H9 (cell line): ENCODE data around the gene FCRL6. TPM values are rescaled to one million over a fixed set of nuclear protein-coding genes. Genes with fewer than 3 reads are reported as not detected.

Experiments
- DNase-seq: peaks from one replicate; pipeline ENCODE4 v3.0.0-alpha.2; 2017
- H2AFZ ChIP-seq: one replicate; pipeline ENCODE4 v1.6.1; 2013; ENCODE audit warnings: mild to moderate bottlenecking, low read length, control low read depth, moderate library complexity
- H2AK5ac ChIP-seq: 2 replicates; pipeline ENCODE4 v1.6.1; 2013; ENCODE audit warnings: low read length, control low read depth, mixed read lengths; ENCODE audit not compliant: insufficient read length
- H2BK120ac ChIP-seq: one replicate; pipeline ENCODE4 v1.6.1; 2013; ENCODE audit warnings: low read depth, mild to moderate bottlenecking, low read length, control low read depth, inconsistent platforms; ENCODE audit not compliant: poor library complexity, severe bottlenecking
- H2BK12ac ChIP-seq: 2 replicates; pipeline ENCODE4 v1.6.1; 2013; ENCODE audit warnings: low read length, control low read depth, mixed read lengths, low read depth; ENCODE audit not compliant: insufficient read length
- H2BK15ac ChIP-seq: 2 replicates; pipeline ENCODE4 v1.6.1; 2013; ENCODE audit warnings: low read depth, low read length, control low read depth
- H2BK20ac ChIP-seq: one replicate; pipeline ENCODE4 v1.6.1; 2013; ENCODE audit warnings: low read depth, mild to moderate bottlenecking, low read length, control low read depth, inconsistent platforms; ENCODE audit not compliant: poor library complexity, severe bottlenecking
- H2BK5ac ChIP-seq: 2 replicates; pipeline ENCODE4 v1.6.1; 2013; ENCODE audit warnings: low read length, control low read depth, mixed read lengths; ENCODE audit not compliant: insufficient read length
- H3K14ac ChIP-seq: 2 replicates; pipeline ENCODE4 v1.6.1; 2013; ENCODE audit warnings: low read length, control low read depth; ENCODE audit not compliant: insufficient read depth
- H3K18ac ChIP-seq: 2 replicates; pipeline ENCODE4 v1.6.1; 2013; ENCODE audit warnings: low read depth, mild to moderate bottlenecking, mixed read lengths, low read length, control low read depth; ENCODE audit not compliant: insufficient read length
- H3K23ac ChIP-seq: 2 replicates; pipeline ENCODE4 v1.6.1; 2013; ENCODE audit warnings: low read length, control low read depth, mixed read lengths, low read depth; ENCODE audit not compliant: insufficient read length
- H3K23me2 ChIP-seq: 2 replicates; pipeline ENCODE4 v1.6.1; 2013; ENCODE audit warnings: low read depth, mild to moderate bottlenecking, mixed read lengths, low read length, control low read depth; ENCODE audit not compliant: insufficient read length, poor library complexity, severe bottlenecking
- H3K27ac ChIP-seq: 2 replicates; pipeline ENCODE4 v1.5.1; 2013; ENCODE audit warnings: low read length, control low read depth, mixed read lengths, low read depth; ENCODE audit not compliant: insufficient read length
- H3K27me3 ChIP-seq: 2 replicates; pipeline ENCODE4 v1.6.1; 2013; ENCODE audit warnings: low read length, control low read depth, inconsistent platforms; ENCODE audit not compliant: insufficient read depth
- H3K4ac ChIP-seq: 2 replicates; pipeline ENCODE4 v1.6.1; 2013; ENCODE audit warnings: low read depth, mild to moderate bottlenecking, control low read depth, inconsistent platforms, low read length, moderate library complexity
- H3K4me1 ChIP-seq: 2 replicates; pipeline ENCODE4 v1.6.1; 2013; ENCODE audit warnings: low read length, control low read depth, inconsistent platforms; ENCODE audit not compliant: insufficient read depth
- H3K4me2 ChIP-seq: 2 replicates; pipeline ENCODE4 v1.6.1; 2013; ENCODE audit warnings: low read length, control low read depth, mixed read lengths; ENCODE audit not compliant: insufficient read length, insufficient read depth
- H3K56ac ChIP-seq: 2 replicates; pipeline ENCODE4 v1.6.1; 2013; ENCODE audit warnings: low read depth, mild to moderate bottlenecking, mixed read lengths, low read length, control low read depth; ENCODE audit not compliant: insufficient read length
- H3K79me1 ChIP-seq: 2 replicates; pipeline ENCODE4 v1.6.1; 2013; ENCODE audit warnings: low read depth, mild to moderate bottlenecking, moderate library complexity, low read length, control low read depth, inconsistent platforms; ENCODE audit not compliant: insufficient read depth, poor library complexity, severe bottlenecking
- H3K79me2 ChIP-seq: 2 replicates; pipeline ENCODE4 v1.6.1; 2013; ENCODE audit warnings: low read length, control low read depth, inconsistent platforms; ENCODE audit not compliant: insufficient read depth
- H3K9ac ChIP-seq: 2 replicates; pipeline ENCODE4 v1.6.1; 2013; ENCODE audit warnings: low read length, control low read depth, mixed read lengths; ENCODE audit not compliant: insufficient read length; ENCODE audit errors: extremely low read depth
- H3K9me3 ChIP-seq: one replicate; pipeline ENCODE4 v1.6.1; 2013; ENCODE audit warnings: low read depth, low read length, inconsistent platforms; ENCODE audit not compliant: control insufficient read depth
- H3T11ph ChIP-seq: one replicate; pipeline ENCODE4 v1.6.1; 2013; ENCODE audit warnings: mild to moderate bottlenecking, low read length, control low read depth, inconsistent platforms
- H4K20me1 ChIP-seq: one replicate; pipeline ENCODE4 v1.6.1; 2013; ENCODE audit not compliant: control insufficient read depth, insufficient read length, insufficient read depth
- H4K5ac ChIP-seq: 2 replicates; pipeline ENCODE4 v1.6.1; 2013; ENCODE audit warnings: low read depth, mild to moderate bottlenecking, mixed read lengths, low read length, control low read depth; ENCODE audit not compliant: insufficient read length
- H4K8ac ChIP-seq: replicated peaks from 2 replicates; pipeline ENCODE4 v1.6.1; 2013; ENCODE audit warnings: low read length, control low read depth, mixed read lengths, low read depth; ENCODE audit not compliant: insufficient read length
- H4K91ac ChIP-seq: 2 replicates; pipeline ENCODE4 v1.6.1; 2013; ENCODE audit warnings: low read depth, mild to moderate bottlenecking, moderate library complexity, mixed read lengths, low read length, control low read depth; ENCODE audit not compliant: insufficient read length
- H3K27ac Mint-ChIP-seq, 3 experiments: 2 replicates in 2 of 3; 3 replicates in 1 of 3; pipeline ENCODE4 v1.8.0; 2020 to 2021; ENCODE audit warnings: mixed read lengths in 3 of 3, mild to moderate bottlenecking in 1 of 3, moderate library complexity in 1 of 3
- H3K27me3 Mint-ChIP-seq: 2 replicates; pipeline ENCODE4 v1.8.0; 2021; ENCODE audit warnings: low read depth, mild to moderate bottlenecking, moderate library complexity, mixed read lengths
- H3K36me3 Mint-ChIP-seq, 3 experiments: 2 replicates in 2 of 3; 3 replicates in 1 of 3; pipeline ENCODE4 v1.8.0; 2020 to 2021; ENCODE audit warnings: low read depth in 3 of 3, mixed read lengths in 3 of 3; ENCODE audit not compliant: insufficient read depth in 1 of 3
- H3K4me1 Mint-ChIP-seq, 2 experiments: 2 replicates each; pipeline ENCODE4 v1.8.0; 2020; ENCODE audit warnings: mixed read lengths in 2 of 2
- H3K4me3 Mint-ChIP-seq, 2 experiments: 2 replicates in 1 of 2; 3 replicates in 1 of 2; pipeline ENCODE4 v1.8.0; 2020 to 2021; ENCODE audit warnings: mild to moderate bottlenecking in 2 of 2, mixed read lengths in 2 of 2, moderate library complexity in 1 of 2
- H3K9me3 Mint-ChIP-seq, 2 experiments: 2 replicates in 1 of 2; 3 replicates in 1 of 2; pipeline ENCODE4 v1.8.0; 2020; ENCODE audit warnings: mild to moderate bottlenecking in 2 of 2, mixed read lengths in 2 of 2, moderate library complexity in 1 of 2
- WGBS: extraction: QIAGEN DNeasy Blood & Tissue Kit; methylation state at CpG from one replicate; pipeline ENCODE4 v1.1.7; 2013; ENCODE audit warnings: missing lambda C conversion rate, low lambda C conversion rate, mixed read lengths; ENCODE audit not compliant: insufficient read length; ENCODE audit errors: extremely low coverage; 5-methylcytosine and 5-hydroxymethylcytosine counted together
- total RNA-seq: library from RNA; stranded (reverse); gene quantifications from 2 replicates; pipeline ENCODE4 v1.2.1, GENCODE V29; 2021
- TF ChIP-seq, protein P1 (sequence below): fragments of 200-600 bp; sonication (generic); conservative IDR thresholded peaks from 3 replicates; pipeline ENCODE4 v1.8.0; 2021; ENCODE audit warnings: antibody characterized with exemption, mild to moderate bottlenecking

Gene FCRL6
- total RNA-seq, 1 experiment from 2014 or later = not detected

DNA sequence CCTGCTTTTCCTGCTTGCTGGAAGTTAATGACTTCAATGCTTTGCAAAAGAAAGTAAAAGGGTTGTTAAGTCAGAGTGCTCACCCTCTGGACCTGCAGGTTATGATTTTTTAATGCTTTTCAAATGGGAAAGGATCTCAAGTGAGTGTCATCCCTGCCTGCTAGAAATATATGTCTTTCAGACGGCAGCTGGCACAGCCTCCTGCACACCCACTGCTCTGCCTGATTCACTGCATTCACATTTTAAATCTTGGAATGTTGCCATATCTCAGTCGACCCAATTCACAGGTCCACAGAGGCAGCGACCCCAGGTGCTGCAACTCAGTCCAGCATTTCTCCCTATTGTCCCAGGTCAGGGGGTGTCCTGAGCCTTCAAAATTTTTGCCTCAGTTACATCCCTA, 10.7 kb upstream of the FCRL6 start:
- Mint-ChIP-seq H3K27me3 (no peaks in the 10 kb centered on the region; the same call in 1 of the 2 replicates), H3K36me3 (no peaks in the 10 kb centered on the region), H3K9me3 (no peaks in the 10 kb centered on the region), H3K4me1 (peaks cover 4 to 5% of the 10 kb centered on the region in 2 experiments; a peak in 3 of 4 replicates), H3K4me3 (no peak overlapping the region), H3K27ac (no peak overlapping the region; a peak in 1 of 7 replicates)
- H3K4me1 ChIP-seq = no peaks in the 10 kb centered on the region
- H2BK120ac ChIP-seq = no peak overlapping the region
- H3K14ac ChIP-seq = no peak overlapping the region
- H3K27me3 ChIP-seq = no peaks in the 10 kb centered on the region
- no peak overlapping the region for H3K18ac ChIP-seq
- no peak overlapping the region for H2AFZ ChIP-seq
- H3K23ac ChIP-seq = no peak overlapping the region
- no peak overlapping the region for H3T11ph ChIP-seq
- no peak overlapping the region for H2BK15ac ChIP-seq
- no CpG with 5 or more reads among the region's 3 CpGs for WGBS
- no peaks in the 10 kb centered on the region for H3K9me3 ChIP-seq
- H4K91ac ChIP-seq = no peak overlapping the region
- H2BK20ac ChIP-seq = no peak overlapping the region
- no peaks in the 10 kb centered on the region for H3K79me1 ChIP-seq
- H4K20me1 ChIP-seq = no peaks in the 10 kb centered on the region
- H3K56ac ChIP-seq = no peak overlapping the region
- no peak overlapping the region for H4K5ac ChIP-seq
- TF ChIP-seq, protein P1, sequence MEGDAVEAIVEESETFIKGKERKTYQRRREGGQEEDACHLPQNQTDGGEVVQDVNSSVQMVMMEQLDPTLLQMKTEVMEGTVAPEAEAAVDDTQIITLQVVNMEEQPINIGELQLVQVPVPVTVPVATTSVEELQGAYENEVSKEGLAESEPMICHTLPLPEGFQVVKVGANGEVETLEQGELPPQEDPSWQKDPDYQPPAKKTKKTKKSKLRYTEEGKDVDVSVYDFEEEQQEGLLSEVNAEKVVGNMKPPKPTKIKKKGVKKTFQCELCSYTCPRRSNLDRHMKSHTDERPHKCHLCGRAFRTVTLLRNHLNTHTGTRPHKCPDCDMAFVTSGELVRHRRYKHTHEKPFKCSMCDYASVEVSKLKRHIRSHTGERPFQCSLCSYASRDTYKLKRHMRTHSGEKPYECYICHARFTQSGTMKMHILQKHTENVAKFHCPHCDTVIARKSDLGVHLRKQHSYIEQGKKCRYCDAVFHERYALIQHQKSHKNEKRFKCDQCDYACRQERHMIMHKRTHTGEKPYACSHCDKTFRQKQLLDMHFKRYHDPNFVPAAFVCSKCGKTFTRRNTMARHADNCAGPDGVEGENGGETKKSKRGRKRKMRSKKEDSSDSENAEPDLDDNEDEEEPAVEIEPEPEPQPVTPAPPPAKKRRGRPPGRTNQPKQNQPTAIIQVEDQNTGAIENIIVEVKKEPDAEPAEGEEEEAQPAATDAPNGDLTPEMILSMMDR = no peak
- H3K79me2 ChIP-seq = no peaks in the 10 kb centered on the region
- H2BK5ac ChIP-seq = no peak overlapping the region
- H2BK12ac ChIP-seq = no peak overlapping the region
- H3K27ac ChIP-seq = no peak overlapping the region
- no peaks in the 10 kb centered on the region for H3K23me2 ChIP-seq
- H3K4ac ChIP-seq = no peak overlapping the region
- no peak overlapping the region for H4K8ac ChIP-seq
- H2AK5ac ChIP-seq = no peak overlapping the region
- no peak overlapping the region for H3K4me2 ChIP-seq
- H3K9ac ChIP-seq = no peak overlapping the region
- no peak for DNase-seq
